Stomach (tissue), 9 donors: Measurements from ENCODE around the gene ZNF620. TPM values are rescaled to one million over a fixed set of nuclear protein-coding genes. Genes with fewer than 3 reads are reported as not detected.
"Not testable (repeated sequence)": the region's sequence is repeated elsewhere in the genome, so short reads cannot be mapped to it uniquely, and the experiment has no call there.

ENCODE experiments used
- DNase-seq, 2 donors: peaks; one replicate each; pipeline versions ENCODE4 v3.0.0 to v3.0.0-alpha.2; 2013 to 2019
- H3K27ac ChIP-seq, 5 donors: fragments of 200-600 bp in 4 of 5; sonication (generic) in 4 of 5; one replicate each; pipeline ENCODE4 v1.5.1; 2013 to 2019; ENCODE audit warnings: mild to moderate bottlenecking in 1 of 5, moderate library complexity in 1 of 5
- H3K27me3 ChIP-seq, 3 donors: fragments of 200-600 bp; sonication (generic); one replicate each; pipeline ENCODE4 v1.5.1; 2017 to 2019; ENCODE audit warnings: mixed run types in 1 of 3
- H3K36me3 ChIP-seq, 4 donors: fragments of 200-600 bp; sonication (generic); 1 replicate in 3 of 4; 2 replicates in 1 of 4; pipeline ENCODE4 v1.5.1; 2016 to 2019
- H3K4me1 ChIP-seq, 4 donors: fragments of 200-600 bp; sonication (generic); one replicate each; pipeline ENCODE4 v1.5.1; 2016 to 2019
- H3K4me3 ChIP-seq, 4 donors: fragments of 200-600 bp; sonication (generic) in 3 of 4; one replicate each; pipeline ENCODE4 v1.5.1; 2016 to 2019; ENCODE audit warnings: mild to moderate bottlenecking in 1 of 4
- H3K9me3 ChIP-seq, 4 donors: fragments of 200-600 bp; sonication (generic); one replicate each; pipeline ENCODE4 v1.5.1; 2016 to 2019
- EP300 ChIP-seq: sonication (generic); formaldehyde crosslinking; IDR thresholded peaks from one replicate; pipeline ENCODE4 v1.6.1; 2017; ENCODE audit warnings: antibody characterized with exemption
- POLR2A ChIP-seq, 4 donors: fragments of 450-650 bp; IDR thresholded peaks; one replicate each; pipeline ENCODE4 v1.6.1; 2016; ENCODE audit warnings: antibody characterized with exemption in 4 of 4, control low read depth in 2 of 4, mild to moderate bottlenecking in 1 of 4, moderate library complexity in 1 of 4
- POLR2AphosphoS5 ChIP-seq, 3 donors: sonication (generic); formaldehyde crosslinking; IDR thresholded peaks; one replicate each; pipeline ENCODE4 v1.6.1; 2016; ENCODE audit warnings: antibody characterized with exemption in 3 of 3
- WGBS, 5 donors: extraction: QIAGEN DNeasy Blood & Tissue Kit in 3 of 5; methylation state at CpG; one replicate each; pipeline versions ENCODE4 v1.1.5 to v1.1.7; 2013 to 2018; 5-methylcytosine and 5-hydroxymethylcytosine counted together
- intact Hi-C: fragments of 100-400 bp; cut with DNase I; formaldehyde crosslinking; loops from one replicate; pipeline ENCODE4 v1.15.1; 2023; ENCODE audit warnings: low total_unique reads
- polyA plus RNA-seq, 3 donors: library from polyadenylated mRNA; stranded (reverse); fragments of 200-250 nt; gene quantifications; one replicate each; pipeline ENCODE4 v1.2.3, GENCODE V29; 2013
- total RNA-seq, 5 donors: library from RNA; depleted of rRNA; stranded (reverse); fragments of >200 nt; gene quantifications; one replicate each; pipeline versions ENCODE4 v1.1.0 to v1.2.3, GENCODE V29; 2014 to 2016
- TF ChIP-seq, protein P1 (sequence below), 7 experiments: fragments of 450-650 bp in 4 of 7; fragments of 200-600 bp in 3 of 7; sonication (generic) in 3 of 7; IDR thresholded peaks; one replicate each; pipeline ENCODE4 v1.5.1; 2016 to 2019; ENCODE audit warnings: antibody characterized with exemption in 7 of 7, control low read depth in 2 of 7, mild to moderate bottlenecking in 1 of 7
- donor health status: healthy with polysubstance abuse.
- donor health status: Bipolar disorder and iron deficiency.
- donor health status: healthy.

The ZNF620 gene
- total and polyA plus RNA-seq, 8 donors = 0.92 to 77.0 (median 1.7) TPM; not detected in 1

DNA sequence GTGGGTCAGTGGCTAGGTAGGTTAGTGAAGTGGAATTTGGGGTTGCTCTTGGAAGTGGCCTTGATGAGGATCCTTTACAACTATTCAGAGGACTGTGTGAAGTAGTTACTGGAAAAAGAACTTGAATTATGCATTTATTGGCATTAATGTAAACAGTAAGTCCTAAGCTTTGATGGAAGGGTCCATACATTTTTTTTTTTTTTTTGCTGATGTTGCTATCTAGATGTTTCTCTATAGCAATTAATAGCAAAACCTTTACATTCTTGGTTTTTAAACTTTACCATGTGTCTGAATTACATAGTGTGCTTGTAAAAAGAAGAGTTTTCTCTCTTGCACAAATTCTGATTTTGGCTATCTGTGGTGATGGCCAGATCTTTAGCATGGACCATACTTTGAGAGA lies 28.4 kb downstream of the ZNF620 start:
- H3K27ac ChIP-seq = no peak overlapping the region
- peaks cover 49 to 98% (median 92%) of the 10 kb centered on the region in 4 donors for H3K36me3 ChIP-seq
- no peak for TF ChIP-seq POLR2A (IDR thresholded peaks at IDR 0.05)
- TF ChIP-seq POLR2AphosphoS5 (IDR thresholded peaks at IDR 0.05) = no peak
- TF ChIP-seq, protein P1, sequence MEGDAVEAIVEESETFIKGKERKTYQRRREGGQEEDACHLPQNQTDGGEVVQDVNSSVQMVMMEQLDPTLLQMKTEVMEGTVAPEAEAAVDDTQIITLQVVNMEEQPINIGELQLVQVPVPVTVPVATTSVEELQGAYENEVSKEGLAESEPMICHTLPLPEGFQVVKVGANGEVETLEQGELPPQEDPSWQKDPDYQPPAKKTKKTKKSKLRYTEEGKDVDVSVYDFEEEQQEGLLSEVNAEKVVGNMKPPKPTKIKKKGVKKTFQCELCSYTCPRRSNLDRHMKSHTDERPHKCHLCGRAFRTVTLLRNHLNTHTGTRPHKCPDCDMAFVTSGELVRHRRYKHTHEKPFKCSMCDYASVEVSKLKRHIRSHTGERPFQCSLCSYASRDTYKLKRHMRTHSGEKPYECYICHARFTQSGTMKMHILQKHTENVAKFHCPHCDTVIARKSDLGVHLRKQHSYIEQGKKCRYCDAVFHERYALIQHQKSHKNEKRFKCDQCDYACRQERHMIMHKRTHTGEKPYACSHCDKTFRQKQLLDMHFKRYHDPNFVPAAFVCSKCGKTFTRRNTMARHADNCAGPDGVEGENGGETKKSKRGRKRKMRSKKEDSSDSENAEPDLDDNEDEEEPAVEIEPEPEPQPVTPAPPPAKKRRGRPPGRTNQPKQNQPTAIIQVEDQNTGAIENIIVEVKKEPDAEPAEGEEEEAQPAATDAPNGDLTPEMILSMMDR (IDR thresholded peaks at IDR 0.05) = no peak
- TF ChIP-seq EP300 = no peak
- H3K4me1 ChIP-seq = no peaks in the 10 kb centered on the region
- H3K9me3 ChIP-seq = peaks cover 0 to 43% (median 26%) of the 10 kb centered on the region in 4 donors
- no peaks in the 10 kb centered on the region for H3K27me3 ChIP-seq
- H3K4me3 ChIP-seq = no peak overlapping the region
- DNase-seq = no peak
- intact Hi-C loops = no loop called here

DNA sequence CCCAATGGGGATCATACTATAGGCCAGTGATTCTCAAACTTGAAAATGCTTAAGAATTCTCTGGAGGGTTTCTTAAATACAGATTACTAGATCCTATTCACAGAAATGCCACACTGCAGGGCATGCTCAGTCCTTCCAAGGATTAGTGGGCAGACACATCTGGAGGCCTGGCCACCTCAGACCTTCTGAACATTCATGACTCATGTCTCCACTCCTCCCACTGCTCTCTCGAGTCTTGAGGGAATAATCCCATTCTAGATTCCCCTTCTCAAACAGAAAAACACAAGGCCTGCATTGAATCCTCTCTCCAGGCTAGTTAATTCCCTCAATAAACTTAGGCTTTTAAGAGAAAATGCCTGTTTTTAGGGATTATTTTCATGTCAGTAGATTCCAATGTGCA lies 41.0 kb downstream of the ZNF620 start:
- Histone ChIP-seq H3K4me3 (no peak overlapping the region), H3K4me1 (no peaks in the 10 kb centered on the region), H3K27ac (no peak overlapping the region), H3K36me3 (no peaks in the 10 kb centered on the region), H3K9me3 (no peaks in the 10 kb centered on the region), H3K27me3 (no peaks in the 10 kb centered on the region)
- DNase-seq = no peak
- TF ChIP-seq POLR2AphosphoS5 (IDR thresholded peaks at IDR 0.05) (no peak), POLR2A (IDR thresholded peaks at IDR 0.05) (no peak), EP300 (no peak)
- TF ChIP-seq, protein P1 (IDR thresholded peaks at IDR 0.05) = no peak
- 33 to 46% (median 43%) methylated on average over 1 of the region's 1 CpG for WGBS, 5 donors
- intact Hi-C loops = no loop called here

DNA sequence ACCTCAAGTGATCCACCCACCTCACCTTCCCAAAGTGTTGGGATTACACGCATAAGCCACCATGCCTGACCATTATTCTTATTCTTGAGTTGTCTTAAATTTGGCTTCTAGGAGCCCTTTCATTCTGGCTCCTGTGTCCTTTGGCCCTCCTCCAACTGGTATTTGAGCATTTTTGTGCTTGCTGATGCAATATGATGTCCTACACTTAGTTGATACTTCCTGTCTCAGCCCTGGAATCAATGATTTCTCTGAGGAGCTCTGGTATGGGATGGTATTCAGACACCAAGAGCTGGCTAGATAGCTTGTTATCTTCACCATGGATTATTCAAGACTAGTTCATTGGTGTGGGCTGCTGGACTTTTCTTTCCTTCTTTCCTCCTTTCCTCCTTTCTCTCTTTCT lies 44.3 kb downstream of the ZNF620 start:
- intact Hi-C loops = no loop called here
- no peak overlapping the region for H3K27ac ChIP-seq
- TF ChIP-seq, protein P1 (IDR thresholded peaks at IDR 0.05) = no peak
- no peak for TF ChIP-seq POLR2AphosphoS5 (IDR thresholded peaks at IDR 0.05)
- TF ChIP-seq EP300 = no peak
- TF ChIP-seq POLR2A (IDR thresholded peaks at IDR 0.05) = no peak
- no peak overlapping the region for H3K4me3 ChIP-seq
- no peaks in the 10 kb centered on the region for H3K36me3 ChIP-seq
- H3K4me1 ChIP-seq = no peaks in the 10 kb centered on the region
- WGBS, 5 donors = 100% methylated on average over 1 of the region's 1 CpG
- H3K27me3 ChIP-seq = no peaks in the 10 kb centered on the region
- no peaks in the 10 kb centered on the region for H3K9me3 ChIP-seq
- no peak for DNase-seq

DNA sequence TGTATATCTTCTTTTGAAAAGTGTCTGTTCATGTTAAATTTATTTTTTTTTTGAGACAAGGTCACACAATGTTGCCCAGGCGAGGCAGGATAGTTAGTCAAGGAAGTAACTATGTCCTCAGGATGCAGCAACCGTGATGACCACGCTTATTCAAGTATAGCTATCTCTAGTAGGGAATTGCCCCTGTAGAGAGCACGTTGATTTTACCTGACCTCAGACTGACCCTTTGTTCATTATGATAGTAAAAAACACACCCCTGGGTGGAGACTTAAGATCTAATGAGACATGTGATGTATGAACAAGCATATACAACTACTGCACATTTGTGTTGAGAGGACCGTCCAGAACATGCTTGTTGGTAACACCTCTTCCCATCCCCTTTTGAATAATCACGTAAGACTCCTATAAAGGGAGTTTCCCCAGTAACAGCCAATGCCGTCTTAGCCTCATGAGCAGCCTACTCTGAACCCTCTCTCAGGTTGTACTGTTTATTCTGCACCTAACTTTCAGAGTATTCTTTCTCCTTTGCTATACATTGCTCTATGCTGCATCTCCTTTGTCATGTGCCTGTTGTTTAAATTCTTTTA lies 51.8 kb downstream of the ZNF620 start:
- Histone ChIP-seq H3K27me3 (no peaks in the 10 kb centered on the region), H3K9me3 (no peaks in the 10 kb centered on the region), H3K27ac (no peak overlapping the region), H3K4me3 (no peak overlapping the region), H3K4me1 (no peaks in the 10 kb centered on the region), H3K36me3 (no peaks in the 10 kb centered on the region)
- DNase-seq = no peak
- 57 to 74% (median 64%) methylated on average over 7 of the region's 7 CpGs for WGBS, 5 donors
- intact Hi-C loops = no loop called here
- TF ChIP-seq, protein P1 (IDR thresholded peaks at IDR 0.05) = no peak
- TF ChIP-seq EP300 (no peak), POLR2AphosphoS5 (IDR thresholded peaks at IDR 0.05) (no peak), POLR2A (IDR thresholded peaks at IDR 0.05) (no peak)

DNA sequence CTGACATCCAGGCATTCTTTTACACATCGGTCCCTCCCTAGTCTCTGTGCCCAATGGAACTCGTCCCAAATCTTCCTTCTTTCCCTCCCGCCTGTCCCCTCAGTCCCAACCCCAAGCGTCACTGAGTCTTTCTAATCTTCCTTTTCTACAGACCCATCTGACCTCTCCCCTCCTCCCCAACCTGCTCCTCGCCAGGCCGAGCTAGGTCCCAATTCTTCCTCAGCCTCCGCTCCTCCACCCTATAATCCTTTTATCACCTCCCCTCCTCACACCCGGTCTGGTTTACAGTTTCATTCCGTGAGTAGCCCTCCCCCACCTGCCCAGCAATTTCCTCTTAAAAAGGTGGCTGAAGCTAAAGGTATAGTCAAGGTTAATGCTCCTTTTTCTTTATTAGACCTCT lies 56.6 kb downstream of the ZNF620 start:
- H3K4me1 ChIP-seq, H3K27me3 ChIP-seq, DNase-seq, H3K27ac ChIP-seq, H3K36me3 ChIP-seq, H3K9me3 ChIP-seq, intact Hi-C loops, H3K4me3 ChIP-seq: not testable (repeated sequence)
- 79 to 83% (median 82%) methylated on average over 9 of the region's 9 CpGs for WGBS, 5 donors

DNA sequence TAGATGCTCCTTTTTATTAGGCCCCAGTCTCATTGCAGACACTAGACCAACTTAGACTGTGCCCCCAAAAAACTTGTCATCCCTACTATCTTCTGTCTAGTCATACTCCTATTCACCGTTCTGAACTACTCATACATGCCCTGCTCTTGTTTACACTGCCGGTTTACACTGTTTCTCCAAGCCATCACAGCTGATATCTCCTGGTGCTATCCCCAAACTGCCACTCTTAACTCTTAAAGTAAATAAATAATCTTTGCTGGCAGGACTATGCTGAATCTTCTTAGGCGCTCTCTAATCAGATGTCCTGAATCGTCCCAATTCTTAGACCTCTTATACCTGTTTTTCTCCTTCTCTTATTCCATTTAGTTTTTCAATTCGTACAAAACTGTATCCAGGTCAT lies 59.8 kb downstream of the ZNF620 start:
- WGBS, 5 donors = 61 to 78% (median 66%) methylated on average over 5 of the region's 5 CpGs
- H3K4me3 ChIP-seq, H3K27me3 ChIP-seq, H3K36me3 ChIP-seq, H3K27ac ChIP-seq, intact Hi-C loops, DNase-seq, H3K4me1 ChIP-seq: not testable (repeated sequence)
- peaks cover 0 to 14% (median 9%) of the 10 kb centered on the region in 4 donors for H3K9me3 ChIP-seq
